GM12891 (cell line): ENCODE data around the gene MAML2.

Experiments used
- POLR2A ChIP-seq: IDR thresholded peaks from 2 replicates; pipeline ENCODE4 v1.6.1; 2011; ENCODE audit warnings: low read depth, low read length, control low read depth
- POLR2AphosphoS5 ChIP-seq: IDR thresholded peaks from 2 replicates; pipeline ENCODE4 v1.6.1; 2011; ENCODE audit warnings: low read depth, low read length, control low read depth

DNA sequence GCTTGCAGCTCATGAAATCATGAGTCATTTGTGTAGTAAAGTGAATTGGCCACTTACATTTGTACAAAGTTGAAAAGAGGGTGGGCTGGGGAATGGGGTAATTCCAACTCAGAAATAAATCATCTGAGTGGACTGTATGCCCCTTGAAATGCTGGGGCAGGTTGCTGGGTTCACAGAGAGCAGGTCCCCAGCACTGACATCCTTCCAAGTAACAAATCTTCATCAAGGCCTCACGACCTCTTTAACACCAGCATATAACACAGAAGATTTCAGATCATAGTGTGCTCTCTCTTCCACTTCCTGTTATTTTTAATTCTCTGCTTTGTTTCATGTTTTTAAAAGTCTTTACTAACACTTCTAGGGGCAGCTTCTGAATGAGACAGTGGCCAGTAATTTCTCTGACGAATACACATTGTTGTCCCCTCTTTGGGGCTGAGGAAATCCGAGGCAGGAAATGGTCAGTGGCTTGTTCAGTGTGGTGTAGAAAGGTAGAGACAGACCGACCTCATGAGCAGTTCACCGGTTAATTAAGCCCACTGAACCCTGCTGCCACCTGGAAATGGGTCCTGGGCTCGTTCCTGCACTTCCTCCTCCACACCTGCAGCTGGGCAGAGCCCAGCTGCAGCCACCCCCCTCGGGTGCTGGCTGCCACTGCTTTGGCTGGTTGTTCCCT, 127.7 kb downstream of the MAML2 start:
- TF ChIP-seq POLR2A (no peak), POLR2AphosphoS5 (no peak)
